H9 (cell line): ENCODE data around the gene PTTG1IP. TPM values are rescaled to one million over a fixed set of nuclear protein-coding genes. Genes with fewer than 3 reads are reported as not detected.

Source experiments
- DNase-seq: peaks from one replicate; pipeline ENCODE4 v3.0.0-alpha.2; 2017
- H2AFZ ChIP-seq: one replicate; pipeline ENCODE4 v1.6.1; 2013; ENCODE audit warnings: mild to moderate bottlenecking, low read length, control low read depth, moderate library complexity
- H2AK5ac ChIP-seq: 2 replicates; pipeline ENCODE4 v1.6.1; 2013; ENCODE audit warnings: low read length, control low read depth, mixed read lengths; ENCODE audit not compliant: insufficient read length
- H2BK120ac ChIP-seq: one replicate; pipeline ENCODE4 v1.6.1; 2013; ENCODE audit warnings: low read depth, mild to moderate bottlenecking, low read length, control low read depth, inconsistent platforms; ENCODE audit not compliant: poor library complexity, severe bottlenecking
- H2BK12ac ChIP-seq: 2 replicates; pipeline ENCODE4 v1.6.1; 2013; ENCODE audit warnings: low read length, control low read depth, mixed read lengths, low read depth; ENCODE audit not compliant: insufficient read length
- H2BK15ac ChIP-seq: 2 replicates; pipeline ENCODE4 v1.6.1; 2013; ENCODE audit warnings: low read depth, low read length, control low read depth
- H2BK20ac ChIP-seq: one replicate; pipeline ENCODE4 v1.6.1; 2013; ENCODE audit warnings: low read depth, mild to moderate bottlenecking, low read length, control low read depth, inconsistent platforms; ENCODE audit not compliant: poor library complexity, severe bottlenecking
- H2BK5ac ChIP-seq: 2 replicates; pipeline ENCODE4 v1.6.1; 2013; ENCODE audit warnings: low read length, control low read depth, mixed read lengths; ENCODE audit not compliant: insufficient read length
- H3K14ac ChIP-seq: 2 replicates; pipeline ENCODE4 v1.6.1; 2013; ENCODE audit warnings: low read length, control low read depth; ENCODE audit not compliant: insufficient read depth
- H3K18ac ChIP-seq: 2 replicates; pipeline ENCODE4 v1.6.1; 2013; ENCODE audit warnings: low read depth, mild to moderate bottlenecking, mixed read lengths, low read length, control low read depth; ENCODE audit not compliant: insufficient read length
- H3K23ac ChIP-seq: 2 replicates; pipeline ENCODE4 v1.6.1; 2013; ENCODE audit warnings: low read length, control low read depth, mixed read lengths, low read depth; ENCODE audit not compliant: insufficient read length
- H3K23me2 ChIP-seq: 2 replicates; pipeline ENCODE4 v1.6.1; 2013; ENCODE audit warnings: low read depth, mild to moderate bottlenecking, mixed read lengths, low read length, control low read depth; ENCODE audit not compliant: insufficient read length, poor library complexity, severe bottlenecking
- H3K27ac ChIP-seq: 2 replicates; pipeline ENCODE4 v1.5.1; 2013; ENCODE audit warnings: low read length, control low read depth, mixed read lengths, low read depth; ENCODE audit not compliant: insufficient read length
- H3K27me3 ChIP-seq: 2 replicates; pipeline ENCODE4 v1.6.1; 2013; ENCODE audit warnings: low read length, control low read depth, inconsistent platforms; ENCODE audit not compliant: insufficient read depth
- H3K4ac ChIP-seq: 2 replicates; pipeline ENCODE4 v1.6.1; 2013; ENCODE audit warnings: low read depth, mild to moderate bottlenecking, control low read depth, inconsistent platforms, low read length, moderate library complexity
- H3K4me1 ChIP-seq: 2 replicates; pipeline ENCODE4 v1.6.1; 2013; ENCODE audit warnings: low read length, control low read depth, inconsistent platforms; ENCODE audit not compliant: insufficient read depth
- H3K4me2 ChIP-seq: 2 replicates; pipeline ENCODE4 v1.6.1; 2013; ENCODE audit warnings: low read length, control low read depth, mixed read lengths; ENCODE audit not compliant: insufficient read length, insufficient read depth
- H3K56ac ChIP-seq: 2 replicates; pipeline ENCODE4 v1.6.1; 2013; ENCODE audit warnings: low read depth, mild to moderate bottlenecking, mixed read lengths, low read length, control low read depth; ENCODE audit not compliant: insufficient read length
- H3K79me1 ChIP-seq: 2 replicates; pipeline ENCODE4 v1.6.1; 2013; ENCODE audit warnings: low read depth, mild to moderate bottlenecking, moderate library complexity, low read length, control low read depth, inconsistent platforms; ENCODE audit not compliant: insufficient read depth, poor library complexity, severe bottlenecking
- H3K79me2 ChIP-seq: 2 replicates; pipeline ENCODE4 v1.6.1; 2013; ENCODE audit warnings: low read length, control low read depth, inconsistent platforms; ENCODE audit not compliant: insufficient read depth
- H3K9ac ChIP-seq: 2 replicates; pipeline ENCODE4 v1.6.1; 2013; ENCODE audit warnings: low read length, control low read depth, mixed read lengths; ENCODE audit not compliant: insufficient read length; ENCODE audit errors: extremely low read depth
- H3K9me3 ChIP-seq: one replicate; pipeline ENCODE4 v1.6.1; 2013; ENCODE audit warnings: low read depth, low read length, inconsistent platforms; ENCODE audit not compliant: control insufficient read depth
- H3T11ph ChIP-seq: one replicate; pipeline ENCODE4 v1.6.1; 2013; ENCODE audit warnings: mild to moderate bottlenecking, low read length, control low read depth, inconsistent platforms
- H4K20me1 ChIP-seq: one replicate; pipeline ENCODE4 v1.6.1; 2013; ENCODE audit not compliant: control insufficient read depth, insufficient read length, insufficient read depth
- H4K5ac ChIP-seq: 2 replicates; pipeline ENCODE4 v1.6.1; 2013; ENCODE audit warnings: low read depth, mild to moderate bottlenecking, mixed read lengths, low read length, control low read depth; ENCODE audit not compliant: insufficient read length
- H4K8ac ChIP-seq: replicated peaks from 2 replicates; pipeline ENCODE4 v1.6.1; 2013; ENCODE audit warnings: low read length, control low read depth, mixed read lengths, low read depth; ENCODE audit not compliant: insufficient read length
- H4K91ac ChIP-seq: 2 replicates; pipeline ENCODE4 v1.6.1; 2013; ENCODE audit warnings: low read depth, mild to moderate bottlenecking, moderate library complexity, mixed read lengths, low read length, control low read depth; ENCODE audit not compliant: insufficient read length
- H3K27ac Mint-ChIP-seq, 3 experiments: 2 replicates in 2 of 3; 3 replicates in 1 of 3; pipeline ENCODE4 v1.8.0; 2020 to 2021; ENCODE audit warnings: mixed read lengths in 3 of 3, mild to moderate bottlenecking in 1 of 3, moderate library complexity in 1 of 3
- H3K27me3 Mint-ChIP-seq: 2 replicates; pipeline ENCODE4 v1.8.0; 2021; ENCODE audit warnings: low read depth, mild to moderate bottlenecking, moderate library complexity, mixed read lengths
- H3K36me3 Mint-ChIP-seq, 3 experiments: 2 replicates in 2 of 3; 3 replicates in 1 of 3; pipeline ENCODE4 v1.8.0; 2020 to 2021; ENCODE audit warnings: low read depth in 3 of 3, mixed read lengths in 3 of 3; ENCODE audit not compliant: insufficient read depth in 1 of 3
- H3K4me1 Mint-ChIP-seq, 2 experiments: 2 replicates each; pipeline ENCODE4 v1.8.0; 2020; ENCODE audit warnings: mixed read lengths in 2 of 2
- H3K4me3 Mint-ChIP-seq, 2 experiments: 2 replicates in 1 of 2; 3 replicates in 1 of 2; pipeline ENCODE4 v1.8.0; 2020 to 2021; ENCODE audit warnings: mild to moderate bottlenecking in 2 of 2, mixed read lengths in 2 of 2, moderate library complexity in 1 of 2
- H3K9me3 Mint-ChIP-seq, 2 experiments: 2 replicates in 1 of 2; 3 replicates in 1 of 2; pipeline ENCODE4 v1.8.0; 2020; ENCODE audit warnings: mild to moderate bottlenecking in 2 of 2, mixed read lengths in 2 of 2, moderate library complexity in 1 of 2
- CTCF ChIP-seq: fragments of 200-600 bp; sonication (generic); conservative IDR thresholded peaks from 3 replicates; pipeline ENCODE4 v1.8.0; 2021; ENCODE audit warnings: antibody characterized with exemption, mild to moderate bottlenecking
- WGBS: extraction: QIAGEN DNeasy Blood & Tissue Kit; methylation state at CpG from one replicate; pipeline ENCODE4 v1.1.7; 2013; ENCODE audit warnings: missing lambda C conversion rate, low lambda C conversion rate, mixed read lengths; ENCODE audit not compliant: insufficient read length; ENCODE audit errors: extremely low coverage; 5-methylcytosine and 5-hydroxymethylcytosine counted together
- total RNA-seq: library from RNA; stranded (reverse); gene quantifications from 2 replicates; pipeline ENCODE4 v1.2.1, GENCODE V29; 2021

The PTTG1IP gene
- total RNA-seq, 1 experiment from 2014 or later = 107 TPM

DNA sequence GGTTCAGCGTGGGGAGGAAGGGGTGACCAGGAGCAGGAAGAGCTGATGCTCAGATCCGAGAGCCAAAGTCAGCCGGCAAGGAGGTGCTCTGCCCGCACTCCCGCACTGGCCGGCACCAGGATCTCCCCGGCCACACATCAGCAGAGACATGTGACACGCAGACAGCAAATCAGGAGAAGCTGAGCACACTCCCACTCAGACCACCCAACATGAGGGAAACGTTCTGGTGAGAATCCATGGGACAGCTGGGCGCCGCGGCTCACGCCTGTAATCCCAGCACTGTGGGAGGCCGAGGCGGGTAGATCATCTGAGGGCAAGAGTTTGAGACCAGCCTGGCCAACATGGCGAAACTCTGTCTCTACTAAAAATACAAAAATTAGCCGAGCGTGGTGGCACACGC, 18.6 kb upstream of the PTTG1IP start:
- no peak overlapping the region for H4K8ac ChIP-seq
- H3K27ac ChIP-seq = no peak overlapping the region
- TF ChIP-seq CTCF = no peak
- no peaks in the 10 kb centered on the region for H3K23me2 ChIP-seq
- H3K4me3 Mint-ChIP-seq = no peak overlapping the region
- DNase-seq = no peak
- no peak overlapping the region for H3T11ph ChIP-seq
- H3K9ac ChIP-seq = no peak overlapping the region
- no peak overlapping the region for H2AFZ ChIP-seq
- no peaks in the 10 kb centered on the region for H3K79me2 ChIP-seq
- no CpG with 5 or more reads among the region's 19 CpGs for WGBS
- no peak overlapping the region for H2BK5ac ChIP-seq
- H3K27me3 Mint-ChIP-seq = peaks cover 10% of the 10 kb centered on the region
- no peak overlapping the region for H2BK120ac ChIP-seq
- no peaks in the 10 kb centered on the region; a peak in 1 of 5 replicates for H3K9me3 Mint-ChIP-seq
- H3K4me2 ChIP-seq = no peak overlapping the region
- no peaks in the 10 kb centered on the region for H4K20me1 ChIP-seq
- H3K4ac ChIP-seq = no peak overlapping the region
- H4K91ac ChIP-seq = no peak overlapping the region
- no peak overlapping the region for H3K18ac ChIP-seq
- H3K23ac ChIP-seq = no peak overlapping the region
- H2AK5ac ChIP-seq = no peak overlapping the region
- H3K14ac ChIP-seq = no peak overlapping the region
- no peaks in the 10 kb centered on the region for H3K4me1 ChIP-seq
- no peak overlapping the region for H2BK12ac ChIP-seq
- no peaks in the 10 kb centered on the region for H3K79me1 ChIP-seq
- no peaks in the 10 kb centered on the region for H3K27me3 ChIP-seq
- 0 out of 4 replicates have a peak, but pooled peaks cover 0 to 3% of the 10 kb centered on the region in 2 experiments for H3K4me1 Mint-ChIP-seq
- H3K36me3 Mint-ChIP-seq = no peaks in the 10 kb centered on the region
- H2BK15ac ChIP-seq = no peak overlapping the region
- no peak overlapping the region for H3K56ac ChIP-seq
- no peaks in the 10 kb centered on the region for H3K9me3 ChIP-seq
- no peak overlapping the region for H3K27ac Mint-ChIP-seq
- no peak overlapping the region for H4K5ac ChIP-seq
- H2BK20ac ChIP-seq = no peak overlapping the region
